GM12878 (cell line): Measurements from ENCODE around the gene LRRC8D.

Source experiments
- CTCF ChIP-seq, 3 experiments: IDR thresholded peaks in 2 of 3; conservative IDR thresholded peaks in 1 of 3; 2 replicates each; pipeline ENCODE4 v1.5.1; 2011; ENCODE audit warnings: low read depth in 3 of 3, low read length in 3 of 3, mild to moderate bottlenecking in 3 of 3, control low read depth in 2 of 3, moderate library complexity in 2 of 3, inconsistent platforms in 1 of 3, mixed read lengths in 1 of 3; ENCODE audit not compliant: control insufficient read depth in 2 of 3, insufficient read depth in 1 of 3; ENCODE audit errors: extremely low read depth in 1 of 3
- NR2C2 ChIP-seq: IDR thresholded peaks from 2 replicates; pipeline ENCODE4 v1.6.1; 2011; ENCODE audit warnings: borderline replicate concordance, low read depth; ENCODE audit not compliant: control insufficient read depth, insufficient read length
- POLR2A ChIP-seq: IDR thresholded peaks from 2 replicates; pipeline ENCODE4 v1.6.1; 2011; ENCODE audit warnings: low read depth, mild to moderate bottlenecking, low read length
- YY1 ChIP-seq: IDR thresholded peaks from 2 replicates; pipeline ENCODE4 v1.6.1; 2011; ENCODE audit warnings: low read depth, mild to moderate bottlenecking, low read length
- ZNF207 ChIP-seq: fragments of 450-650 bp; IDR thresholded peaks from 2 replicates; pipeline ENCODE4 v1.6.1; 2014; ENCODE audit warnings: antibody characterized with exemption, mild to moderate bottlenecking, borderline replicate concordance

- no peak for TF ChIP-seq YY1
- TF ChIP-seq NR2C2, result no peak
- TF ChIP-seq ZNF207, result no peak
- TF ChIP-seq CTCF (IDR thresholded peaks at IDR 0.05 in 2 of 3, conservative IDR thresholded peaks at IDR 0.05 in 1 of 3; ENCODE audit: control insufficient read depth in 2 of 3, extremely low read depth in 1 of 3, insufficient read depth in 1 of 3, low read depth in 3 of 3, low read length in 3 of 3), result no peak
- no peak for TF ChIP-seq POLR2A
Observed at GRCh38 chr1:89897347-89898133, 76.7 kb downstream of the LRRC8D start.
